ENCODE measurements around the gene PRSS57.

PRSS57 gene

DNA sequence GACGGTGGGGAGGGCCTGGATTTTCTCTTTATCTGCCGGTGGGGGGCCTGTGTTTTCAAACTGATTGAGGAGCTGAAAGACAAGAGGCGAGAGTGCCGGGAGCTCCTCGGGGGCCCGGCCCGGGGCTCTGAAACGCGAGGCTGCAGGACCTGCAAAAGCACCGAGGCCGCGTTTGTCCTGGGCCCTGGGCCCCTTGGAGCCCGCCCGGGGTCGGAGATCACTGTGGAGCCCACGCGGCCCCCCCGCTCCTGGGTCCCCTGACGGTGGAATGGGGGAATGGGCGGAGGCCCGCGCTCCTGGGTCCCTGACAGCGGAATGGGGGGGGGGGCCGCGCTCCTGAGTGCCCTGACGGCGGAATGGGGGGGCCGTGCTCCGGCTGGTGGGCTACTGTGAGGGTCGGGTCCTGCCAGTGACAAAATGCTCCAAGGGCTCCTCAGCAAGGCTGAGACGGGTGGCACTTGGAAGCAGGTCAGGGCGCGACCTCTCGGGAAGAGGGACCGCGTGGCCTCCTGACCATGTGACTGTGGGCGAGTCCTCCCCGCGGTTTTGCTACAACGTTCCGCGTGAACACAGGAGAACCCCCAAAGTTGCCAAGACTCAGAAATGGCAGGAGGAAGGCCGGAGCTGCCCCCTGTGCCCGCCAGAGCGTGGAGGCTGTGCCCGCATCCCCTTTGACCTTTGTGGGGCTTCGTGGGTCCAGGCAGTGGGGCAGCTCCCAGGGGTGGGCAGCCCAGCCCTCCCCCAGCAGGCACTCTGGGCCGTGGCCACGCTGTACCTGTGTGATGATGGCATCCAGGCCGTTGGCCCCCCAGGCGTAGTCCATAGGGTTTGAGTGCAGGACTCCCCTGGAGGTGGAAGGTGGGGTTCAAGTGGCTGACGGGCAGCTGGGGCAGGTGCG is 46.1 kb downstream of the PRSS57 start:
- no peak for DNase-seq

GRCh38 chr19:648305-648704 is 46.9 kb downstream of the PRSS57 start:
- no peak for DNase-seq

- DNase-seq: no peak
Observed at GRCh38 chr19:647566-648284, 47.5 kb downstream of the PRSS57 start.

- no peak for DNase-seq
Observed at GRCh38 chr19:646779-647565, 48.3 kb downstream of the PRSS57 start.

DNA sequence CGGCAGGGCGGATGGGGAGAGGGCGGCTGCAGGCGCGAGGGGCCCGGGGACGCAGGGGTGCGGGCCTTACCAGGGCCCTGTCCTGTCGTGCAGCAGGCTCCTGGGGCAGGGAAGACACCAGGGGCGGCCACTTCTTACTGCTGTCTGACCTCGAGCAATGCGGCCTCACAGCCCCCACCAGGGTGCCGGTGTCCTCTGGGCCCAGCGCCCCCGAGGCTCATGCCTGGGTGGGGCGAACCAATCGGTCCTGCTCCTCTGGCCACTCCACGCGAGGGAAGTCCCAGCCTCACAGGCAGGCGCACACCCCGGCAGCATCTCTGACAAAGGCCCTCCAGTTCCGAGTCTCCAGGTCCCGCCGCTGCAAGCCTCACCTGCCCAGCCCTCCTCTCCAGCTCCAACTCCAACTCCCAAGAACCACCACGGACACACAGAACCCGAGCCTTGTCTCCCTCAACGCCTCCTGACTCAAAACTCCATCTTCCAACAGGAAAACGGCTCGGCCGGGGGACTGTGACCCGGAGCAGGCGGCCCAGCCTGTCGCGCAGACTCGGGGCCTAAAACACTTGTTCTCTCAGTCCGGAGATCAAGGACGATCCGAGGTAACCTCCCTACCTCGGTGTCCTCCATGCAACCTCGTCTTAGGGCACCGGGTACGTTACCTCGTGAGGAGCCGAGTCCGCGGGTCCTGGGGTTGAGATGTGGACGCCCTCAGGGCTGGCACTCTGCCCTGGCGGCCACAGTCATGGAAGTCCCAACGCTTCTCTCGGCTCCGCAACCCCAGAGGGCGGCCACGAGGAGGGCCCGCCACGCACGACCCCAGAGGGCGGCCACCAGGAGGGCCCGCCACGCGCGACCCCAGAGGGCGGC is 49.1 kb downstream of the PRSS57 start:
- no peak for DNase-seq

GRCh38 chr19:644789-645188 is 50.5 kb downstream of the PRSS57 start:
- no peak for DNase-seq

- DNase-seq: no peak
Observed at GRCh38 chr19:644363-644762, 50.9 kb downstream of the PRSS57 start.

DNA sequence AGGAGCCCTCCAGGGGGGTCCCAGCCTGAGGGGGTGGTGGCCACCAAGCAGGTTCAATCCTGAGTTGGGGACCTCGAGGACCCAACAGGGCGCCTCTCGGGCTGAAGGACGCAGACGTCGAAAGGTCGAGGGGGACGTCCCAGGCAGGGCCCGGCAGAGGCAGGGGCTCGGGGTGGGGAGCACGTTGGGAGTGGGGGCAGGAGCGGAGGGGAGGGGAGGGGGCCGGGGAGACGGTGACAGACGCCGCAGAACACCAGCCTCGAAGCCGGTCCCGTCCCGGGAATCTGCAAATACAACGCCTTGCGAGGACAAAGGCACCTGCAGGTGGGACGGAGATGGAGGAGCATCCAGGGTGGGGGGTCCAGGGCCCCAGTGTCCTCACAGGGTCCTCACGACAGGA is 51.5 kb downstream of the PRSS57 start:
- no peak for DNase-seq

- DNase-seq: no peak
Observed at GRCh38 chr19:642767-643727, 52.2 kb downstream of the PRSS57 start.

GRCh38 chr19:641702-642101 is 53.5 kb downstream of the PRSS57 start:
- peak in 1 of 6 experiments; percentile 14 for DNase-seq

DNA sequence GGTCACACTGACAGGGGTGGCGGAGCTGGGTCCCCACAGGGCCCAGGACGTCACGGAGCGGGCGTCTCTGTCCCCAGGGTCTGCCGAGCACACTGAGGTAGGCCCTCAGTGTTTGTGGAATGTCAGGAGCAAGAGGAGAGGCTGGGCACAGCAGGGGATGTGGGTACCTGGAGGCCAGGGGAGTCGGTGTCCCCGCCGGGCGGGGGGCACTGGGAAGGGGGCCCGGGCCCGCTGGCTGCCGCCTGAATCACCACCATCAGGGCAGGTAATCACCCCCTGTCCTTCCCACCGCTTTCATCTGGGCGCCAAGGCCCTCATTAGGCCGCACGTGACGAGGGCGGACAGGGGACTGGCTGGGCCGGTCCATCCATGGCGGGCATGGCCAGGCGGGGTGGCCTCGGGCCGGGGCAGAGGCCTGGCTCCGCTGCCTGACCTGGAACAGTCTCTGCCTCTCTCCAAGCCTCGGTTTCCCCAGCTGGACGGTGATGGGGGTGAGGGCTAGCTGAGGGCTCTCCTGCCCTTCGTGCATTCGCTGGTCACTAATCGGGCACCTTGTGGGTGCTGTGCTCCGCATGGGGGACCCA is 54.6 kb downstream of the PRSS57 start:
- no peak for DNase-seq

- DNase-seq: no peak
Observed at GRCh38 chr19:640161-640558, 55.1 kb downstream of the PRSS57 start.

DNA sequence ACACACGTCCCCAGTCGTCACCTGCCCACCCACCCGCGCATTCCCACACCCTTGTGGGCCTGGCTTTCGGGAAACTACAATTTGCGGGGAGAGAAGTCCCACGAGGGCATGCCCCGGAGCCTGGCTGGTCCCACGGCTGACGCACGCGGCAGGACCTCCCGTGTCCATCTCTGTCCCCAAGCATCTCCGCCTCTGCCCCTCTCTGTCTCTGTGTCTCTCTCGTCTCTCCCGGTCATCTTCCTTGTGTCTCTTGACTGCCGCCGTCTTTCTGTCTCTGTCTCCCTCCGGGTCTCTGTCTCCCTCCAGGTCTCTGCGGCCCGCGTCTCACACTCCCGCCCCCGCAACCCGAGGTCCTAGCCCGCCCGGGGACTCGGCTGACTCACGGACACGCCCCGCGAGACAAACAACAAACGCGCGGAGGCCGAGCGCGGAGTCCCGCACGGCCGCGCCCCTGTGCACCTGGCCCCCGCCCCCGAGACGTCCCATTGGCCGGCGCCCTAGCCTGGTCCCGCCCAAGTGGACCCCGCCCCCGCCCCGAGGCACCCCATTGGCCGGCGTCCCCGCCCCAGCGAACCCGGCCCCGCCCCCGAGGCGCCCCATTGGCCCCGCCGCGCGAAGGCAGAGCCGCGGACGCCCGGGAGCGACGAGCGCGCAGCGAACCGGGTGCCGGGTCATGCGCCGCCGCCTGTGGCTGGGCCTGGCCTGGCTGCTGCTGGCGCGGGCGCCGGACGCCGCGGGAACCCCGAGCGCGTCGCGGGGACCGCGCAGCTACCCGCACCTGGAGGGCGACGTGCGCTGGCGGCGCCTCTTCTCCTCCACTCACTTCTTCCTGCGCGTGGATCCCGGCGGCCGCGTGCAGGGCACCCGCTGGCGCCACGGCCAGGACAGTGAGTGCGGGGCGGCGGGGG is 55.7 kb downstream of the PRSS57 start, which contains the start of gene FGF22:
TSS of gene FGF22 (plus strand) at position 627 of the 908 bp plus-strand sequence. CDS start at position 674, 47 bp downstream.
- DNase-seq: peak; percentile 90 to 97 (median 96)

GRCh38 chr19:638906-639252 is 56.4 kb downstream of the PRSS57 start:
- DNase-seq: no peak
